Activated CD4-positive, alpha-beta T cell treated with anti-CD3 and anti-CD28 coated beads for 1 hour (primary cell): ENCODE results near the gene SULT2A1.
"Not testable (repeated sequence)": the region's sequence is repeated elsewhere in the genome, so short reads cannot be mapped to it uniquely, and the experiment has no call there.

Experiments used
- DNase-seq: peaks from one replicate; pipeline ENCODE4 v3.0.0-alpha.2; 2020

Gene SULT2A1

GRCh38 chr19:47886010-47886559 lies at the start of gene SULT2A1:
SULT2A1 (minus strand) TSS chr19:47886315; CDS start chr19:47886257, 58 bp downstream.
- no peak for DNase-seq

DNA sequence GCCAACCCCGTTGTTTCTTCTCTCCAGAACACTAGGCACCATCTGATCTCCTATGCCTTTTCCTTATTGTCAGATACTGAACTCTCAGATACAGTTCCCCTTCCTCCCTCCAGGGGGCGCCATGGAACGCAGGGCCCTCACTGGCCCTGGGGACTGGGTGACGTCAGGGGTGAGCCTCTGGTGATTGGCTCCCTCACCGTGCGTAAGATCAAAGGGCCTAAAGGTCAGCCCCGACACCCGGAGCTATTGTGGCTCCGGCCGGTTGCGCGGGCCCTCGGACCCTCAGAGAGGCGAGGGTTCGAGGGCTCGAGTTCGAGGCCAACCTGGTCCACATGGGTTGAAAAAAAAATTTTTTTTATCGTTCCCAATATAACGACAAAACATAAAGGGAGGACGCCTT lies 42.5 kb upstream of the SULT2A1 start:
- not testable (repeated sequence) for DNase-seq

DNA sequence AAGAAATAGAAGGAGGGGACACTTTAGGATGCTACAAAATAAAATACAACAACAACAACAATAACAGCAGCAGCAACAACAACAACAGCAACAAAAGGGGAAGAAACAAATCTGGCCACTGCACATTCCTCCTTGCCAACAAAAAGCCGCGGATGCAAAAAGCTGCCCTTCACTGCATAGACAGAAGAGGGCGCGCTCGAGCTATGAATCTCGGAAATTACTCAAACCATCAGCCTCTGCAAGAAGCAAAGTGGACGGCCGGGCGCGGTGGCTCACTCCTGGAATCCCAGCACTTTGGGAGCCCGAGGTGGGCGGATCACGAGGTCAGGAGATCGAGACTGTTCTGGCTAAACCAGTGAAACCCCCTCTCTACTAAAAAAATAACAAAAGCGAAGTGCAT lies 34.0 kb upstream of the SULT2A1 start:
- not testable (repeated sequence) for DNase-seq

GRCh38 chr19:47910191-47910590 lies 24.1 kb upstream of the SULT2A1 start:
- DNase-seq, result not testable (repeated sequence)

DNA sequence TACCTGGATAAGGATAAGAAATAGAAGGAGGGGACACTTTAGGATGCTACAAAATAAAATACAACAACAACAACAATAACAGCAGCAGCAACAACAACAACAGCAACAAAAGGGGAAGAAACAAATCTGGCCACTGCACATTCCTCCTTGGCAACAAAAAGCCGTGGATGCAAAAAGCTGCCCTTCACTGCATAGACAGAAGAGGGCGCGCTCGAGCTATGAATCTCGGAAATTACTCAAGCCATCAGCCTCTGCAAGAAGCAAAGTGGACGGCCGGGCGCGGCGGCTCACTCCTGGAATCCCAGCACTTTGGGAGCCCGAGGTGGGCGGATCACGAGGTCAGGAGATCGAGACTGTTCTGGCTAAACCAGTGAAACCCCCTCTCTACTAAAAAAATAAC lies 23.2 kb upstream of the SULT2A1 start:
- peak; percentile 56 for DNase-seq

DNA sequence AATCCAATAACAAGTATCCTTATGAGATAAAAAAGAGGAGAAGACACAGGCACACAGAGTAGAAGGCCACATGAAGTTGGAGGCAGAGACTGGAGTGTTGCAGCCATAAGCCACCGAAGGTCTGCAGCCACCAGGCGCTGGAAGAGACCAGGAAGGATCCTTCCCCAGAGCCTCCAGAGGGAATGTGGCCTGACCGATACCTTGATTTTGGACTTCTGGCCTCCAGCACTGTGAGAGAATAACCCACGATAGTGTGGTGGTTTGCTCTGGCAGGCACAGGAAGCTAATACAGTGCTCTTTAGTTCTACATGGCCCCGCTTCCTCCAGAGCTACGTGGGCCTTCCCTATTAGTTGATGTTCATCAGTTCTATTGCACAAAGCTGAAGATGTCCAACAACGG lies 15.3 kb upstream of the SULT2A1 start:
- DNase-seq, result no peak

GRCh38 chr19:47899335-47899734 lies 13.2 kb upstream of the SULT2A1 start:
- no peak for DNase-seq

DNA sequence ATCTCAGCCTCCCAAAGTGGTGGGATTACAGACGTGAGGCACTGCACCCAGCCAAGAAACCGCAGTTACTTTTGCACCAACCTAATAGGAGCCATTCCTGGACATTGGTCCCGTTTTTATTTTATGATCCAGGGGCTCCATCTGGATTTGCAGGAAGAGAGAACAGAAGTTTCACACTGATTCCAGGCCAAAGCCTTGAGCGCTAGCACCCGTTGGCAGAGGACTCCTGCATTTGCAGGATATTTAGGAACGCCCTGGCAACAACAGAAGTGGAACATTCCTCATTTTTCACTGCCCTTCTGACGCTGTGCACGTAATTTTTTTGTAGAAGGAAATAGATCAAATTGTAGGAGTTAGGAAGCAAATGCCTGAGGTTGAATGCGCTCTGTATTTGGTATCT lies 11.7 kb upstream of the SULT2A1 start:
- DNase-seq, result no peak

DNA sequence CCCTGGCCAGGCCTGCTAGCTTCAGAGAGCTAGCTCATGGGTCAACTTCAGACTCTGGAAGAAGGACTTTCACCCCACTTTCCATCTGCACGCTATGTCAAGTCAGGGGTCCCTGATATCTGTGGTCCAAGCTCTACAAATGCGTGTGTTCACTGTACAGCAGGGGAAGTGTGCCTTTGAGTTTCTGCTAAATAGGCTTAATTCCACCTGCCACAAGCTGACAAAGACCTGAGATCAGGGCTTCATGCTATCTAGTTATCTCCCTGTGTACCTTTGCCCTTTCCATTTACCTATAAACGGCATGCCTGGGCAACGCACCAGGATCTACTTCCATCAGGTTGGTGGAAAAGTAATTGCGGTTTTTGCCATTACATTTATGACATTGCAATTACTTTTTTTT lies 10.7 kb upstream of the SULT2A1 start:
- no peak for DNase-seq

GRCh38 chr19:47896019-47896418 lies 9.9 kb upstream of the SULT2A1 start:
- DNase-seq, result no peak

GRCh38 chr19:47895165-47895782 lies 9.2 kb upstream of the SULT2A1 start:
- DNase-seq, result no peak

DNA sequence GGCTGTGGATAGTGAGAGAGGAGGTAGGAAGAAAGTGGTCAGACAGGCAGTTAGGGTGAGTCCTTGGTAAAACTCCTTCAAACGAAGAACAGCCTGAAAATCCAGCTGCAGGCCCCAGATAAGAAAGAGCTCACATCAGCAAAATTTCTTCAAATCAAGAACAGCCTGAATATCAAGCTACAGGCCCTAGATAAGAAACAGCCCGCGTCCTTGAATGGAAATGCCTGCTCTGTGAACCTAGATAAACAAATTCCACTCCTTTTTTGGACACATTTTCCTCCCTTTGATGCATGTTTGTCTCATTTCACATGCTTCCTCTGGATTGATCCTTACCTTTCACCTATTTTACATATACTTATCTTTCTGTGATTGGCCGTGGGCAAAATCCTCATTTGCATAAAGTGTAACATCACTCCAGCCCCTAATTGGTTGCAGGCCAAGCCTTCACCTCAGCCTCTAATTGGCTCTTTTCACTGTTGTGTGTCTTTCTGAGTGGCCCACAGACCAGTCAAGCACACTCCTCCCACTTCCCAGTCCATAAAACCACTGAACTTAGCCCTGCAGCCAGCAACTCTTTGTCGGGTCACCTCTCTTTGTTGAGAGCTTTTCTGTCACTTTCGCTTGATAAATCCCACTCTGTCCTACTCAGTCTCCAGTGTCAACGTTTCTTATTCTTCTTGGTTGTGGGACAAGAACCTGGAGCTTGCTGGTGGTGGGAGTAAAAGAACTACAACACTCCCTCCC lies 6.0 kb upstream of the SULT2A1 start:
- no peak for DNase-seq

DNA sequence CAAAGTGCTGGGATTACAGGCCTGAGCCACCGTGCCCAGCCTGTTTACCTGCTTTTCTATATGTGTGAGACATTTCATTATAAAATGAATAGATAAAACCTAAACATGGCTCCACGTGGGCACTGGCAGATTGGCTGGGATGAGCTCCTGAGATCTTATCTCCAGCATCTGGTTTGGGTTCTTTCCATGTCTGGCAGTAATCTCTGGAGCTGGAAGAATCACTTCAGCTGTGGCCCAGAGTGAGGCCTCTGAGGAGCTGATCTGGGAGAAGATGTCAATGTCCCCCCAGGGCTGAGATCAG lies 5.5 kb upstream of the SULT2A1 start:
- no peak for DNase-seq

- no peak for DNase-seq
Measured at GRCh38 chr19:47890865-47891621, 4.9 kb upstream of the SULT2A1 start.

- no peak for DNase-seq
Measured at GRCh38 chr19:47885067-47885463, 1.1 kb downstream of the SULT2A1 start.

GRCh38 chr19:47882890-47883289 lies 3.2 kb downstream of the SULT2A1 start:
- no peak for DNase-seq

GRCh38 chr19:47881757-47882156 lies 4.4 kb downstream of the SULT2A1 start:
- no peak for DNase-seq

- DNase-seq, result not testable (repeated sequence)
Measured at GRCh38 chr19:47879385-47879784, 6.7 kb downstream of the SULT2A1 start.

DNA sequence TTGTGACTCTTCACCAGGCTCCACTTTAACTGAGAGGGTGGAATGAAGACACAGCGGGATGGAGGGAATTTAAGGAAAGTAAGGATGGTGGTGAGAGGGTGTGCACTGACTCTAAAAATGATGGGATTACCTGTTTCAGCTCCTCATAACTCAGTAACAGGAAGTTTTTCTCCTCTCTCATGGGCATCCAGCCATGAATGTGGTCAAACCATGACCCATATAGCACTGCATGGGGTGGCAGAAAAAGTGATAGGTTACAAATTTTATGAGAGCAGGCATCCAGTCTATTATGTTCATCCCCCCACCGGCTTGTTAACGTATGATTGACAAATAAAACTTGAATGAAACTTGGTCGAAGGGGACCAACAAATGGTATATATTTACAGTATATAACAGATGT lies 7.2 kb downstream of the SULT2A1 start:
- DNase-seq, result no peak

DNA sequence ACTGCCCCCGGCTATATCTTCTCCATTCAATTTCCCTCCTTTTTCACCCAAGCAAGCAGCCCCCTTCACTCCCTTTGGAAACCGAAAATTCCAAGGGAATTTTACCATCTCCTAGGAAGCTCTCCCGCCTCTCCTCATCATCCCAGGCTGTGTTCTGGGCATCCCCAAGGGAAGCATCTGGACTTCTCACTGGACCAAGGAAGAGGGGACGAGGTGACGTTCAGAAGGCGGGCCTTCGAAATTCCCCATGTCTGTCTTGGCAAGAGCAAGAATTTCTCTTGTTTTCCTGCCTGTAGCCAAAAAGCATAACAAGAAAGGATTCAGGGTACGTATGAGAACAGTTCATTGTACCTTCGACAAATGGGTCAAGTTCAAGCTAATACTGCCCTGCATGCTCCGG lies 20.9 kb downstream of the SULT2A1 start:
- DNase-seq, result no peak

GRCh38 chr19:47863514-47863936 lies 22.6 kb downstream of the SULT2A1 start:
- peak; percentile 73 for DNase-seq

DNA sequence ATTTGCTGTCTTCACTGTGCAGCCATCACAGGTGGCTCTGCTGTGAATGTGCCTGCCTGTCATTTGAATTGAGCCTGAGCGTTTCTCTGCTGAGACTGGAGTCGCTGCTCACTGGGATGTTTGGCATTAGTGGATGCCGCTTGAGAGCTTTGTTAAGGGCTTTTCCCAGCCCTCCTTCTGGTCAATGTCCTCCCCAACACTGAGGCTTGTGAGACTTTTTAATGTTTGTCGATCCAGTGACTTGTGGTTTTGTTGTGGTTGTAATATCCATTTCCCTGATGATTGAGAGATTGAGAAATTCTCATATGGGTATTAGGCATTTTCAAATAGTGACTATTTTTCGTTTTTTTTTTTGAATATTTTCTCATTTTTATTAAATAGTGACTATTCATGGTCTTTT lies 24.5 kb downstream of the SULT2A1 start:
- DNase-seq, result no peak

- no peak for DNase-seq
Measured at GRCh38 chr19:47860602-47861297, 25.4 kb downstream of the SULT2A1 start.
